ENCODE results near the gene NPAS3.

GRCh38 chr14:32984241-32984930 is 45.7 kb downstream of the NPAS3 start:
- no peak for TF ChIP-seq GATA2 (IDR thresholded peaks at IDR 0.05; ENCODE audit: low read depth, low read length)
- TF ChIP-seq GATA3 (IDR thresholded peaks at IDR 0.05; ENCODE audit: low read depth, low read length) = no peak
